Subcutaneous adipose tissue (tissue), 4 donors: ENCODE measurements around the gene IQCE. TPM values are rescaled to one million over a fixed set of nuclear protein-coding genes. Genes with fewer than 3 reads are reported as not detected.

Experiments used
- CTCF ChIP-seq: fragments of 450-650 bp; IDR thresholded peaks from one replicate; pipeline ENCODE4 v1.5.1; 2016; ENCODE audit warnings: low read depth, mild to moderate bottlenecking, control low read depth, antibody characterized with exemption, moderate library complexity
- total RNA-seq, 4 donors: library from RNA; depleted of rRNA; stranded (reverse); fragments of >200 nt; gene quantifications; one replicate each; pipeline ENCODE4 v1.1.0, GENCODE V29; 2016

IQCE gene
- total RNA-seq, 4 donors from 2014 or later, result 9.0 to 20.7 (median 12.6) TPM

- TF ChIP-seq CTCF, result no peak
Measured at GRCh38 chr7:2622869-2623697, 64.3 kb downstream of the IQCE start.

GRCh38 chr7:2623698-2624014 is 64.9 kb downstream of the IQCE start:
- no peak for TF ChIP-seq CTCF

DNA sequence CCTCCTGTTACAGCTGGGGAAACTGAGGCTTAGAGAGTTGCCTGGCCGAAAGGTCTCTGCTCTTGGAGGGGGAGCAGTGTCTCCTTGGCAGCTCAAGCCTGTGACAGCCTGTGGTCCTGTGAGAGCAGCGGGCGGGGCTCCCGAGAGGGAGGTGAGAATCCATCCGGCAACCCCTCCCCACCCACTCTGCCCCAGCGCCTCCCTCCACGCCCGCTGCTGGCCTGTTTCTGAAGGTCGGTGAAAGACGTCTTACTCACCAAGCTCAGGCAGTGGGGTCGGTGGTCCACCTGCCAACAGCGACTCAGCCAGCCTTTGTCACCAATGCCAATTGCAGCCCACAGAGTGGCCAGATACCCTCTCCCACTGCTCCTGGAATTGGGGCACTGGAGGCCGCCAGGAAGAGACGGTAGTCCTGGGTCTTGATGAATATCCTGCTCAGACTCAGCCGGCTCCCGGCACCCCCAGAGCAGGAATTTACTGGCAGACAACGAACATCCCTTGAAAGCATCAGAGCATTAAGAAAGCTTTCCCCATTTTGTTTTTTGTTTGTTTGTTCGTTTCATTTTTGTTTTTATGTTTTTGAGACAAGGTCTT is 65.6 kb downstream of the IQCE start:
- TF ChIP-seq CTCF, result no peak

DNA sequence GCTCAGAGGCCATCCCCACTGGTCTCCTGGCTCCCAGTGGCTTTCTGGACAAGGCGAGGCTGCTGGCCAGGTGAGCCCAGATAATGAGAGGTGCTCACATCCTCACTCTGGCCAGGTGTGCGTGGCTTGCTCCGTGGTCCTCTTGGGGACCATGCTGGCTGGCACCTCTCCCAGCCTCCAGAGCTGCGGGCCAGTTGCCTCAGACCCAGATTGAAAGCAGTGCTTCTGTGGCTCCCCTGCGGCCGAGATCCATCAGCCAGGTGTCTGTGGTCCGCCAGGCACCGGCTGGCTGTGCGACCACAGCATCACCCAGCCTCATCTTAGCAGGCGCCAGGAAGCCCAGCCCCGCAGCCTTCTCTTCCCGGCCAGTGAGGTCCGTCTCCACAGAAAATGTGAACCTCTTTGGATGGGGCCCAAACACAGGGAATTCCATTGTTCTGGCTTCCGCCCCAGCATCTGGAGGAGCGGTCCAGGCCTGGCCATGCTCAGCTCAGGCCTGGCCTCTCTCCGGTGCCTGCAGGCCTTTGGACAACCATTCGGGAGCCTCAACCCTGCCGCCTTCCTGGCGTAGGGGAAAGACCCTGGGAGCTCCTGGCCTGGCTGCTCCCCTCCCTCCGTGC is 67.8 kb downstream of the IQCE start:
- no peak for TF ChIP-seq CTCF

DNA sequence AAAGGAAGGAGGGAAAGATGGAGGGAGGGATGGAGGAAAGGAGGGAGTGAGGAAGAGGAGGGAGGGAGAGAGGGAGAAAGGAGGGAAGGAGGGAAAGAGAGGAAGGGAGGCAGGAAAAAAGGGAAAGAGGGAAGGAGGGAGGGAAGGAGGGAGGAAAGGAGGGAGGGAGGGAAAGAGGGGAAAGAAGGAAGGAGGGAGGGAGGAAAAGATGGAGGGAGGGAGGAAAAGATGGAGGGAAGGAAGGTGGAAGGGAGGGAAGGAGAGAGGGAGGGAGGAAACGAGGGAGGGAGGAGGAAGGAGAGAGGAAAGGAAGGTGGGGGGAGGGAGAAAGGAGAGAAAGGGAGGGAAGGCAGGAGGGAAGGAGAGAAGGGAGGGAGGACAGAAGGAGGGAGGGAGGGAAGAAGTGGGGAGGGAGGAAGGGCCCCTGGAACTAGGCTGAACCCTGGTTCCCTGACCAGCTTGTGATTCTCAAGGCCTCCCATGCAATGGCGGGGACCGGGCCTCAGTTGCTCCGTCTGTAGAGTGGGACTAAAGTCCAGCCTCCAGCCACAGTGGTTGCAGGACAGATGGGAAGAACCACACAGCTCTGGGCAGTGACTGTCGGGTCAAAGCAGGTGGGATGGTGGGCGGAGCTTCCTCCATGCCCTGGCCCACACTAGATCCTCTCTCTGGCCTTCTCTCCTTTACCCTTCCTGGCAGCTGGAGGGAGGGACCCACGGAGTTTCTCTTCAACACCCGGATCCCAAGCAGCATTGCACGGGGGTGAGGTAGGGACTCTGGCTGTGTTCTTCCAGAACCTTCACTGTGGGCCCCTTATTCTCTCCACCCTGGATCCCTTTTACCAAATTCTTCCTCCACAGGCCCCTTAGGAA is 68.7 kb downstream of the IQCE start:
- no peak for TF ChIP-seq CTCF

DNA sequence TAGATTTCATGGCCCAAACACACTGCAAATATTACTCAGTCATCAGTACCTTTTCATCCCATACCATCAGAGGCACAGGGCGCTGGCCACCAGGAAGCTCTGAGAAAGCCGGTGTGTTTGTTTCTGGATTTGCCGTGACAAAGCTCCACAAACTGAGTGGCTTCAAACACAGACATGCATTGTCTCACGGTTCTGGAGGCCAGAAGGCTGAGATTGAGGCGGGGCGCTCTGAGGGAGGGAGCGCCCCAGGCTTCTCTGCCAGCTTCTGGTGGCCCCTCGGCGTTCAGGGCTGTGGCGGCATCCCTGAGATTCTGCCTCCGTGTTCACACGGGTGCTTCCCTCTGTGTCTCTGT is 69.3 kb downstream of the IQCE start:
- TF ChIP-seq CTCF, result no peak

GRCh38 chr7:2628891-2629290 is 70.1 kb downstream of the IQCE start:
- TF ChIP-seq CTCF, result no peak
